Measurements from ENCODE around the gene KLRD1. TPM values are rescaled to one million over a fixed set of nuclear protein-coding genes. Genes with fewer than 3 reads are reported as not detected.
"Not testable (repeated sequence)": the region's sequence is repeated elsewhere in the genome, so short reads cannot be mapped to it uniquely, and the experiment has no call there.

Gene KLRD1
- total RNA-seq, 1 donor from 2014 or later, result 4.8 TPM

- peak; percentile 86 for ATAC-seq
- intact Hi-C loops (cut with DNase I), result no loop called here
- DNase-seq (ENCODE audit: low spot score), result no peak
Measured at GRCh38 chr12:10331642-10332239, 24.1 kb downstream of the KLRD1 start.

DNA sequence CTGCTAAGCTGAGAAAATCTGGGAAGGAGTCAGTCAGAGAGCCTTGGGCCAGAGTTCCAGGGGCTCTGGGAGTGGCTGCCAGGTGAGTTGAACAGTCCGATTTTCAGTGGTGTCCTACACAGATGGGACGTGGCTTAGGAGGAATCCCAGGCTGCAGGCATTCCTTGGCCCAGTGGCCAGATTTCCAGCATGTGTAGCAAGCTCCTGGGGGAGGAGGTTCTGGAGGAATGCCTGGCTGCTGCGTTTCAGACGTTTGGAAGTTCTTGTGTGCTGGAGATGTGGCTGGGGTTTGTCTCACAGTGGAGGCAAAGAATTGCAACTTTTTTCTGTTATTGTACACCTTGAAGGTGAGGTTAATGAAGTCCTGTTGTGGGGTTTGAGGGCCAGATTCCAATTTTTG lies 28.5 kb downstream of the KLRD1 start:
- ATAC-seq; DNase-seq (ENCODE audit: low spot score); intact Hi-C loops (cut with DNase I): not testable (repeated sequence)

DNA sequence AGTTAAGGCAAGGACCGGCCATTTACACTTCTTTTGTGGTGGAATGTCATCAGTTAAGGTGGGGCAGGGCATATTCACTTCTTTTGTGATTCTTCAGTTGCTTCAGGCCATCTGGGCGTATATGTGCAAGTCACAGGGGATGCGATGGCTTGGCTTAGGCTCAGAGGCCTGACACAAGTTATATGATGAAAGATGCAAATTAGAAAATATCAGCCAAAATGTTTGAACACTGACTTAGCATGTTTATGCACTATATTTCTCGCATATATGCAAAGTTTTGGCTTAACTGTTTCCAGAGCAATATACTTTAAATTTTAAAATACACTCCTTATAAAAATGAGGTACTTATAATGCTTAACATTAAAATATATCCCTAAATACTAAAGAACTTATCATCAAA lies 30.8 kb downstream of the KLRD1 start:
- DNase-seq (ENCODE audit: low spot score); intact Hi-C loops (cut with DNase I); ATAC-seq: not testable (repeated sequence)

DNA sequence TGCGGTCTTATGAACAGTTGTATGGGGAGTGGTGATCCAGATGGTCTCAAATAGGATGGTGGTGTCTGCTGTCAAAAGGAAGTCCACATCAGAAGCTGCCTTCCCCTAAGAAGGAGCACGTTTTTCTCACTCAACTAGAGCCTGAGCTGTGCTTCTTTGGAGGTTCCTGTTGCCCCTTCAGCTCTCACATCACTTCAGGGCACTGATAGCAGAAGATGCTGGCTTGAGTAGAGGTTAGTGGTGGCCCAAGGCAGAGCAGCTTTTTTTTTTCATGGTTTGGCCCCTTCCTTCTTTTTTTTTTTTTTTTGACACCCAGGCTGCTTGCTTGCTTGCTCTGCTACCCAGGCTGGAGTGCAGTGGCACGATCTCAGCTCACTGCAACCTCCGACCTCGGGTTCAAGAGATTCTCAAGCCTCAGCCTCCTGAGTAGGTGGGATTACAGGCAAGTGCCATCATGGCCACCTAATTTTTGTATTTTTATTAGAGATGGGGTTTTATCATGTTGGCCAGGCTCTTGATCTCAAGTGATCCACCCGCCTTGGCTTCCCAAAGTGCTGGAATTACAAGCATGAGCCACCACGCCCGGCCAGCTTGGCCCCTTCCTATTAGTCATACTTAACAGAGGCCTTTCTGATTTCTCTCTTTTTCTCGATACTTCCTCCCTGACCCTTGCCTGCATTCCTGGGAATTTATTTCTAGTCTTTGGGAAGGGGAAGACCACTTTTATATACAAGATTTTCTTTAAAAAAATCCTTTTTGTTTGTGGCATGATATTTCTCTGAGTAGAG lies 31.6 kb downstream of the KLRD1 start:
- DNase-seq (ENCODE audit: low spot score) (no peak), ATAC-seq (no peak)
- intact Hi-C loops (cut with DNase I), result no loop called here

GRCh38 chr12:10340946-10341345 lies 33.3 kb downstream of the KLRD1 start:
- DNase-seq (ENCODE audit: low spot score); ATAC-seq; intact Hi-C loops (cut with DNase I): not testable (repeated sequence)

DNA sequence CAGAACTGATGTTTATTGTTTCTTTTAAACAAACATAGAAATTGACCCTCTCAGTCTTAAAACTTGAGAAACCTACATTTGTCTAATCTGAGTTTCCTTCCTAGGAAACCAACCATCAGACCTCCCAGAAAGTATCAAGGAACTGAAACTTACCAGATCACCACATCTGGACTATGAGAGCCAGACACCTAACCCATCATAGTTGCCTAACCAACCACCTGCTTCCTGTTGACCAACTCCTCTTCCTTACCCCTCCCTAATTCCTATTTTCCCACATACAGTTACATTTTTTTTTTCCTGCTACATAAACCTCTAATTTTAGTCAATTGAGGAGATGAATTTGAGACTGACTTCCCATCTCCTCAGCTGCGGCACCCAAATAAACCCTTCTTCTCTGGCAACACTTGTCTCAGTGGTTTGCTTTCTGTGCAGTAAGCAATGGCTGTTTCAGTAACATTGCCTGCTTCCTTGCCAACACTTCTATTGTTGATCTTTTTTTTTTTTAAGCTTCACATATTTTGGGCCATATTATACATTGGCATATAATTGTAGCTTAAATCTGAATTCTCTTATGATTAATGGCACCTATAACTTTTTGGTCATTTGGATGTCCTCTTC lies 34.3 kb downstream of the KLRD1 start:
- DNase-seq (ENCODE audit: low spot score) (no peak), ATAC-seq (no peak)
- intact Hi-C loops (cut with DNase I), result no loop called here

DNA sequence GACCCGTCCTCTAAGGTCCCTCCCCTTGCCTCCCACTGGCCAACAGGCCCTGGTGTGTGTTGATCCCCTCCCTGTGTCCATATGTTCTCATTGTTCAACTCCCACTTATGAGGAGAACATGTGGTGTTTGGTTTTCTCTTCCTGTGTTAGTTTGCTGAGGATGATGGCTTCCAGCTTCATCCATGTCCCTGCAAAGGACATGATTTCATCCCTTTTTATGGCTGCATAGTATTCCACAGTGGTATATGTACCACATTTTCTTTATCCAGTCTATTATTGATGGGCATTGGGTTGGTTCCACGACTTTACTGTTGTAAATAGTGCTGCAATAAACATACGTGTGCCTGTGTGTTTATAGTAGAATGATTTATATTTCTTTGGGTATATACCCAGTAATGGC lies 43.8 kb downstream of the KLRD1 start:
- DNase-seq (ENCODE audit: low spot score); ATAC-seq; intact Hi-C loops (cut with DNase I): not testable (repeated sequence)

GRCh38 chr12:10354071-10354470 lies 46.4 kb downstream of the KLRD1 start:
- ATAC-seq, result no peak
- no peak for DNase-seq (ENCODE audit: low spot score)
- intact Hi-C loops (cut with DNase I), result no loop called here

GRCh38 chr12:10354502-10354901 lies 46.8 kb downstream of the KLRD1 start:
- DNase-seq (ENCODE audit: low spot score) (no peak), ATAC-seq (no peak)
- intact Hi-C loops (cut with DNase I), result no loop called here

- ATAC-seq (no peak), DNase-seq (ENCODE audit: low spot score) (no peak)
- intact Hi-C loops (cut with DNase I), result no loop called here
Measured at GRCh38 chr12:10358131-10358530, 50.5 kb downstream of the KLRD1 start.

DNA sequence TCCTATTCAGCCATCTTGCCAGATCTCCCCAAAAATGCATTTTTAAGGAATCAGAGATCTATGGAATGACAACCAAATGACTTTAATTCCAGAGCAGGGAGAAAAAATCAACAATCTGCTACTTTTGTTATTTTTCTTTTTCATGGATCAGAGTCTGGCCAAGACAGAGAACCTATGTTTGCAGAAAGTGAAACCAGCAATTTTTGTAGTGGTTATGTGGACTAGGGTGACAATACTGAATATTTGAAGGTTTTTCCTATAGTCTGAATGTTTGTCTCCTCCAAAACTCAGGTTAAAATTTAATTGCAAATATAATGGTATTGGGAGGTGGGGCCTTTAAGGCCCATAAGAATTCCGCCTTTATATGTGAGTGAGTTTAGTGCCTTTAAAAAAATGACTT lies 51.3 kb downstream of the KLRD1 start:
- intact Hi-C loops (cut with DNase I), result no loop called here
- DNase-seq (ENCODE audit: low spot score) (no peak), ATAC-seq (no peak)

DNA sequence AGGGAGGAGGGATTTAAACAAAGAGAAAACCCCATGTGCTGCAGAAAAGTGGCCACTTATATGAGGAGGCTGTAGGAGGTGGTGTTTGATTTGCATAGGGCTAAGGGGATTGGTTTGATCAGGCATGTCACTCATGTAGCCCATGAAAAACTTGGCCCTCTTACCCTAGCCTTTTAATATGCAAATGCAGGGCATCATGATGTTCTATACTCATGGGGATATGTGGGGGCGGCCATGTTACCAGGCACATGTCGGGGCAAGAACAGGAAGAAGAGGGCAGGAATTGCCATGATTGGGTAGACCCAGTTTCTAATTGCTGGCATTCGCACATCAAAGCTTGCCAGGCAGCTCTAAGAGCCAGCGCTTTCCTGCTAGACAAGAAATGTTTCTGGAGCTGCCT lies 53.4 kb downstream of the KLRD1 start:
- DNase-seq (ENCODE audit: low spot score), result no peak
- ATAC-seq, result no peak
- intact Hi-C loops (cut with DNase I), result no loop called here

GRCh38 chr12:10361622-10362021 lies 54.0 kb downstream of the KLRD1 start:
- intact Hi-C loops (cut with DNase I), result no loop called here
- no peak for ATAC-seq
- no peak for DNase-seq (ENCODE audit: low spot score)

DNA sequence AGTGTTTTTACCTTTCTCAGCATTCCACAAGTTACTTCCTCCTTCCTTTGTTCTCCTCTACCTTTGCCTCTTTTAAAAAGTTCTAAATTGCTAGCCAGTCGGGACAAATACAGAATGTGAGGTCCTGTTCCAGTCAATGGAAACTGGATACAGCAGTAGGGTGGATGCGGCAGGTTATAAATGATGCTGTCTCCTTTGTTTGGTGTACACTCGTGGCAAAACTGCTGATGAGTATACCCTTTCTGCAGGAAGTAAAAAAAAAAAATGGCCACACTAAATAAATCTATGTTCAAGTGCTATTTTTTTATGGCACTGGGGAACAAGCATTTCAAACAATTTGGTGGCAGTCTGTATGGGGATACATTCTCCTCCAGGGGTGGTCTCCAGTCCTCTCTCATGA lies 54.7 kb downstream of the KLRD1 start:
- ATAC-seq (no peak), DNase-seq (ENCODE audit: low spot score) (no peak)
- intact Hi-C loops (cut with DNase I), result no loop called here

- intact Hi-C loops (cut with DNase I), result no loop called here
- ATAC-seq (no peak), DNase-seq (ENCODE audit: low spot score) (no peak)
Measured at GRCh38 chr12:10362828-10363657, 55.4 kb downstream of the KLRD1 start.

DNA sequence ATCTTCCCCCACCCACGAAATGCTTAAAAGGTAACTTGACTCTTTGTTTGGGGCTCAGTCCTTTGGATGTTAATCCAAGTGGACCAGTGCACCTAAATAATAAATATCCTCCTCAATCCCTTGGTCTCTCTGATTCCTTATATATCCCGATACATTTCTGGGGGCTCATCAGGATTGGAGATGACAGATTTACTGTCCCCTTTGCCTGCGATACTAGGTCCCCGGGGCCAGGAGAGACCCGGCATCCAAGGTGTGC lies 55.9 kb downstream of the KLRD1 start:
- intact Hi-C loops (cut with DNase I), result no loop called here
- no peak for DNase-seq (ENCODE audit: low spot score)
- ATAC-seq, result no peak

DNA sequence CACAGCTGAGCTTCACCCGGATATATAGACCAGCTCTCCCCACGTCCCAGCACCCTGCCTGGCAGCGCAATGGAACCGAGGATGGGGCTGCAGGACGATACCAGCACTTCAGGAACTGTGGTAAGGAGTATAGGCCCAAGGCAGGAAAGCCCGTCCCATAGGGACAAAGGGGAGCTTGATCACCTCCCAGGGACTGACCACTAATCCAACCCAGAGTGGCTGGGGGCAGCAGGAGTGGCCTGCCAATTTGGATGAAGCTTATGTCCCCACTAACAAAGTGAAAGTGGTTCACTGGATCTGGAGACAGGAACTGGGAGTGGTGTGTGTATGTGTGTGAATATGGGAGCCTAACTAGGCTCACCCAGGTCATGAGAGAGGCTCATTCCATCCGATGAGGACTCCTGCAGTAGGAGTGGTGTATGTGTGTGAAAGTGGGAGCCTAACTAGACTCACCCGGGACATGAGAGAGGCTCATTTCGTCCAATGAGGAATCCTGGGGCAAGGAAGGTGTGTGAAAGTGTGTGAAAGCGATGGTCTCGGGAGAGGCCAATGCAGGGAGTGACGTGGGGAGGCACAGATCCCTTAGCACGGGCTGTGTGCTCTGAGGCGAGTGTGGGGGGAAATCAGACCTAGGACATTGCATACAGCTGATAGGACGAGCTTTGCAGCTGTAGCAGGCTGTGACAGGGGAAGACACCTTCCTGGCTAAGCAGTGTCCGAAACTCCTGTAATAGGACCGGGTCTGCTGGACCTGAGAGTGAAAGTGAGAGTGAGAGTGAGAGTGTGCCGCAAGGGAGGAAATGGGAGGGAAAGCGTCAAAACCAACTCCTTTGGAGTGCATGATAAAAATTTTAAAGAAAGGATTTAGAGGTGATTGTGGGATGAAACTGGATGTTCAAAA lies 56.5 kb downstream of the KLRD1 start:
- intact Hi-C loops (cut with DNase I), result no loop called here
- DNase-seq (ENCODE audit: low spot score) (peak; percentile 65), ATAC-seq (peak; percentile 85)

DNA sequence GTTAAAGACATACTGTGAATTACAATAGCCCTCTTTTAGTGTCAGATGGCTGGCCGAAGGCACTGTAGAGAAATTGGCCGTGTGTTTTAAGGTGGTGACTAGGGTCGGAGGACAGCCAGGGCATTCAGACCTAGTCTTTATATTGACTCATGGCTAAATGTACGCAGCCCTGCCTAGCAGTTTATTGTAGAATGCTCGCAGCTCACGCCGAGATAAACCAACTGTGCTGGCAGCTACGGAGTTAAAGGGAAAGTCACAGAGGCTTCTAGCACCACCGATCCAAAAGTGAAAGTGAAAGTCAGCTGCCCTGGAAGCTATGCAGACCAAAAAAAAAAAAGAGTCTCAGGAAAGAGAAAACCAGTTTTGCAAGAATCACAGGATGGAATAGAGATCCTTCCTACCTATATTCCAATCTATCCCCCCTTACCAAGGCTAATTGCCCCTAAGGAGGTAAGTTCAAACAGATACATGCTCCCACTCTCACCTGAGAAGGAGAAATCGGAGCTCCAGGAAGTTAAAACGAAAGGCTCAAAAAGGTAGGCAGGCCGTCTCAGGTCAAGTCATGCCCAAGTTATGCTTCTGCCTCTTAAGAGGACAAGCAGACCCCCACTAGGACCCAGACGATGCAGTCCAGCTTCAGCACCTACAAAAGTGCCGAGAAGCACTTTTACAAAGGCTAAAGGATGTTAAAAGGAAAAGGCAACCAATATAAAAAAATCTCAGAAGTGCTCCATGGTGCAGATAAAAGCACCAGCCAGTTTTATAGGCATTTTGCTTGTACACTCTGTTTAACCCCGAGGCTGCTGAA lies 57.3 kb downstream of the KLRD1 start:
- no peak for DNase-seq (ENCODE audit: low spot score)
- intact Hi-C loops (cut with DNase I), result no loop called here
- peak; percentile 89 for ATAC-seq
